Measurements from ENCODE around the gene DDR1.

DDR1 gene

DNA sequence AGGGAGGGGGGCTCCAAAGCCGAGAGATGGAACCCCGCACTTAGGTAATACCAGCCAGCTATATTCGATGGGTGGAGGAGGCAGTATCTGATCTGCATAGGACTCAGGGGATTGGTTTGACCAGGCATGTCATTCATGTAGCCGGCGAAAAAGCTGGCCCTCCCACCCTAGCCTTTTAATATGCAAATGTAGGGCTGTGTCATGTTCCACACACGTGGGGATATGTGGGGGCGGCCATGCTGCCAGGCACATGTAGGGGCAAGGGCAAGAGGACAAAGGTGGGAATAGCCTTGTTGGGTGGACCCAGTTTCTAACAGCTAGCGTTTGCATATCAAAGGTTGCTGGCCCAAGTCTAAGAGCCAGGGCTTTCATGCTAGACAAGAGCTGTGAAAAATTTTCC is 39.1 kb upstream of the DDR1 start:
- TF ChIP-seq SIN3A (IDR thresholded peaks at IDR 0.05; ENCODE audit: borderline replicate concordance, insufficient read depth, low read length) = no peak
- TF ChIP-seq, protein P1, sequence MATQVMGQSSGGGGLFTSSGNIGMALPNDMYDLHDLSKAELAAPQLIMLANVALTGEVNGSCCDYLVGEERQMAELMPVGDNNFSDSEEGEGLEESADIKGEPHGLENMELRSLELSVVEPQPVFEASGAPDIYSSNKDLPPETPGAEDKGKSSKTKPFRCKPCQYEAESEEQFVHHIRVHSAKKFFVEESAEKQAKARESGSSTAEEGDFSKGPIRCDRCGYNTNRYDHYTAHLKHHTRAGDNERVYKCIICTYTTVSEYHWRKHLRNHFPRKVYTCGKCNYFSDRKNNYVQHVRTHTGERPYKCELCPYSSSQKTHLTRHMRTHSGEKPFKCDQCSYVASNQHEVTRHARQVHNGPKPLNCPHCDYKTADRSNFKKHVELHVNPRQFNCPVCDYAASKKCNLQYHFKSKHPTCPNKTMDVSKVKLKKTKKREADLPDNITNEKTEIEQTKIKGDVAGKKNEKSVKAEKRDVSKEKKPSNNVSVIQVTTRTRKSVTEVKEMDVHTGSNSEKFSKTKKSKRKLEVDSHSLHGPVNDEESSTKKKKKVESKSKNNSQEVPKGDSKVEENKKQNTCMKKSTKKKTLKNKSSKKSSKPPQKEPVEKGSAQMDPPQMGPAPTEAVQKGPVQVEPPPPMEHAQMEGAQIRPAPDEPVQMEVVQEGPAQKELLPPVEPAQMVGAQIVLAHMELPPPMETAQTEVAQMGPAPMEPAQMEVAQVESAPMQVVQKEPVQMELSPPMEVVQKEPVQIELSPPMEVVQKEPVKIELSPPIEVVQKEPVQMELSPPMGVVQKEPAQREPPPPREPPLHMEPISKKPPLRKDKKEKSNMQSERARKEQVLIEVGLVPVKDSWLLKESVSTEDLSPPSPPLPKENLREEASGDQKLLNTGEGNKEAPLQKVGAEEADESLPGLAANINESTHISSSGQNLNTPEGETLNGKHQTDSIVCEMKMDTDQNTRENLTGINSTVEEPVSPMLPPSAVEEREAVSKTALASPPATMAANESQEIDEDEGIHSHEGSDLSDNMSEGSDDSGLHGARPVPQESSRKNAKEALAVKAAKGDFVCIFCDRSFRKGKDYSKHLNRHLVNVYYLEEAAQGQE (IDR thresholded peaks at IDR 0.05; ENCODE audit: insufficient read depth in 1 of 2, low read depth in 2 of 2, low read length in 2 of 2) = no peak
- no peak for TF ChIP-seq TAF1 (IDR thresholded peaks at IDR 0.05; ENCODE audit: borderline replicate concordance, insufficient read depth, low read length)
- no peak for TF ChIP-seq POLR2AphosphoS5 (IDR thresholded peaks at IDR 0.05; ENCODE audit: low read depth, low read length)
- TF ChIP-seq FOXP2 (optimal IDR thresholded peaks at IDR 0.05; ENCODE audit: borderline replicate concordance, extremely low read depth, extremely low read length, insufficient read depth) = no peak

DNA sequence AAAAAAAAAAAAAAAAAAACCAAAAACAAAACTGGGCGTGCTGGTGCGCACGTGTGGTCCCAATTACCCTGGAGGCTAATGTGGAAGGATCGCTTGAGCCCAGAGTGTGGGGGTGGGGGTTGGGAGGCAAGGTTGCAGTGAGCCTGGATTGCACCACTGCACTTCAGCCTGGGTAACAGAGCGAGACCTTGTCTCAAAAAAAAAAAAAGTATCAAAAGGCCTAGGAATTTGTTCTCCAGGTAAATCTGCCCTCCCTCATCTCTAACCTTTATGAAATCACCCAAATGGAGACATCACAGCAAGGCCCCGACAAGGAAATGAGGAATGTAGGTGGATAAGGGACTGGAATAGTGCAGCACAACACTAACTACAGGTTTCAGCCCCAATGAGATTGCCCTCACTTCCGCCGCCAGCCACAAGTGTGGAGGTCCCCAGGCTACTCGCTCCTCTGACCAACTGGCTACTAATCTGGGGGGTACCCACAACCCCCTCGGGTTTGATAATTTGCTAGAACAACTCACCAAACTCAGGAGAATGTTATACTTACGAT is 36.8 kb upstream of the DDR1 start:
- TF ChIP-seq FOXP2 (optimal IDR thresholded peaks at IDR 0.05; ENCODE audit: borderline replicate concordance, extremely low read depth, extremely low read length, insufficient read depth) (no peak), POLR2AphosphoS5 (IDR thresholded peaks at IDR 0.05; ENCODE audit: low read depth, low read length) (no peak), TAF1 (IDR thresholded peaks at IDR 0.05; ENCODE audit: borderline replicate concordance, insufficient read depth, low read length) (no peak), SIN3A (IDR thresholded peaks at IDR 0.05; ENCODE audit: borderline replicate concordance, insufficient read depth, low read length) (no peak)
- TF ChIP-seq, protein P1 (IDR thresholded peaks at IDR 0.05; ENCODE audit: insufficient read depth in 1 of 2, low read depth in 2 of 2, low read length in 2 of 2) = no peak

DNA sequence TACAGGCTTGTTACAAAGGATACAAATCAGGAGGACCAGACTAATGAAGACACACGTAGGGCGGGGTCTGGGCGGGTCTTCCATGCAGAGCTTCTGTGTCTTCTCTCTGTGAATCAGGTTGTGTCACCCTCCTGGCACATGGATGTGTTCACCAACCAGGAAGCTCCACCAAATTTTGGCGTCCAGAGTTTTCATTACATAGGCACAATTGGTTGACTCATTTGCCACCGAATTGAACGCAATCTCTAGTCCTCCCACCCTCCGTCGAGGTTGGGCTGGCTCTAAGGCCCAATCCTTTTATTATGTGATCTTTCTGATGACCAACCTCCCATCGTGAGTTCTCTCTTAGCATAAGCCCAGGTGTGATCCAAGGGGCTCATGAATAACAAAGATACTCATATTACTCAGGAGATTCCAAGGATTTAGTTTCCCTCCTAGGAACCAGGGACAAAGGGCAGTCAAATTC is 36.3 kb upstream of the DDR1 start:
- TF ChIP-seq FOXP2 (optimal IDR thresholded peaks at IDR 0.05; ENCODE audit: borderline replicate concordance, extremely low read depth, extremely low read length, insufficient read depth) = no peak

GRCh38 chr6:30849903-30850651 is 34.2 kb upstream of the DDR1 start:
- TF ChIP-seq FOXP2 (optimal IDR thresholded peaks at IDR 0.05; ENCODE audit: borderline replicate concordance, extremely low read depth, extremely low read length, insufficient read depth) = no peak
- TF ChIP-seq, protein P1 (IDR thresholded peaks at IDR 0.05; ENCODE audit: insufficient read depth in 1 of 2, low read depth in 2 of 2, low read length in 2 of 2) = no peak
- no peak for TF ChIP-seq TAF1 (IDR thresholded peaks at IDR 0.05; ENCODE audit: borderline replicate concordance, insufficient read depth, low read length)
- no peak for TF ChIP-seq POLR2AphosphoS5 (IDR thresholded peaks at IDR 0.05; ENCODE audit: low read depth, low read length)
- no peak for TF ChIP-seq SIN3A (IDR thresholded peaks at IDR 0.05; ENCODE audit: borderline replicate concordance, insufficient read depth, low read length)

GRCh38 chr6:30854285-30855040 is 29.9 kb upstream of the DDR1 start:
- TF ChIP-seq POLR2AphosphoS5 (IDR thresholded peaks at IDR 0.05; ENCODE audit: low read depth, low read length) (no peak), SIN3A (IDR thresholded peaks at IDR 0.05; ENCODE audit: borderline replicate concordance, insufficient read depth, low read length) (no peak), FOXP2 (optimal IDR thresholded peaks at IDR 0.05; ENCODE audit: borderline replicate concordance, extremely low read depth, extremely low read length, insufficient read depth) (no peak), TAF1 (IDR thresholded peaks at IDR 0.05; ENCODE audit: borderline replicate concordance, insufficient read depth, low read length) (no peak)
- TF ChIP-seq, protein P1 (IDR thresholded peaks at IDR 0.05; ENCODE audit: insufficient read depth in 1 of 2, low read depth in 2 of 2, low read length in 2 of 2) = no peak
